Endothelial cell of umbilical vein (primary cell): ENCODE measurements around the gene VRK1. TPM values are rescaled to one million over a fixed set of nuclear protein-coding genes. Genes with fewer than 3 reads are reported as not detected.

Experiments used
- BruUV-seq: library from RNA; stranded (reverse); fragments of 400-500 nt; replicated peaks from 2 replicates; lab custom pipeline; 2021; lab: Mats Ljungman, UMichigan
- CTCF ChIA-PET: fragments of 300-600, 350-600 bp; sonication (Branson Sonifier 250); formaldehyde crosslinking; loops from one replicate; lab custom pipeline; 2021; ENCODE audit warnings: antibody characterized with exemption, inconsistent platforms; lab: Charles Lee
- POLR2A ChIA-PET: fragments of 300-600, 350-600 bp; sonication (Branson Sonifier 250); formaldehyde crosslinking; loops from one replicate; lab custom pipeline; 2021; ENCODE audit warnings: antibody characterized with exemption, inconsistent platforms; lab: Charles Lee
- DNase-seq: peaks from one replicate; pipeline ENCODE4 v3.0.0-alpha.2; 2011; ENCODE audit warnings: low read depth, low spot score
- FAIRE-seq: peaks from 2 replicates; lab custom pipeline; 2011; peaks lifted over from hg19 to GRCh38; lab: Jason Lieb, UNC
- H2AFZ ChIP-seq: 2 replicates; pipeline ENCODE4 v1.6.0; 2012; ENCODE audit warnings: low read depth, low read length, control low read depth, inconsistent platforms
- H3K27ac ChIP-seq: 2 replicates; pipeline ENCODE4 v1.5.1; 2011; ENCODE audit warnings: low read depth, mild to moderate bottlenecking, control low read depth, low read length, moderate library complexity; ENCODE audit not compliant: insufficient read depth
- H3K27me3 ChIP-seq, 2 experiments: 2 replicates each; pipeline versions ENCODE4 v1.6.0 to v1.6.1; 2011; ENCODE audit warnings: low read length in 2 of 2, mixed read lengths in 1 of 2; ENCODE audit not compliant: control insufficient read depth in 2 of 2, insufficient read depth in 2 of 2
- H3K36me3 ChIP-seq, 2 experiments: 2 replicates in 1 of 2; 3 replicates in 1 of 2; pipeline ENCODE4 v1.5.1; 2011; ENCODE audit warnings: low read length in 2 of 2, mild to moderate bottlenecking in 1 of 2, moderate library complexity in 1 of 2; ENCODE audit not compliant: control insufficient read depth in 2 of 2, insufficient read depth in 2 of 2; ENCODE audit errors: extremely low read depth in 1 of 2
- H3K4me1 ChIP-seq: 3 replicates; pipeline ENCODE4 v1.5.1; 2011; ENCODE audit warnings: mild to moderate bottlenecking, low read length; ENCODE audit not compliant: control insufficient read depth, insufficient read depth; ENCODE audit errors: extremely low read depth
- H3K4me2 ChIP-seq: 2 replicates; pipeline ENCODE4 v1.6.1; 2011; ENCODE audit warnings: low read length, control low read depth, mixed read lengths; ENCODE audit not compliant: insufficient read depth
- H3K4me3 ChIP-seq, 3 experiments: fragments of 200-600 bp in 1 of 3; sonication (generic), shearing (Covaris generic) in 1 of 3; replicated peaks in 1 of 3; 2 replicates each; pipeline ENCODE4 v1.5.1; 2011 to 2016; ENCODE audit warnings: control low read depth in 3 of 3, low read length in 3 of 3, mild to moderate bottlenecking in 2 of 3, inconsistent platforms in 1 of 3, low read depth in 1 of 3, moderate library complexity in 1 of 3; ENCODE audit not compliant: insufficient read depth in 1 of 3
- H3K79me2 ChIP-seq: 2 replicates; pipeline ENCODE4 v1.6.0; 2012; ENCODE audit warnings: low read length, inconsistent platforms; ENCODE audit not compliant: control insufficient read depth, insufficient read depth
- H3K9ac ChIP-seq: replicated peaks from 2 replicates; pipeline ENCODE3; 2011; ENCODE audit warnings: low read length, control low read depth; ENCODE audit not compliant: insufficient read depth; ENCODE audit errors: extremely low read depth
- H3K9me1 ChIP-seq: replicated peaks from 3 replicates; pipeline ENCODE4 v1.6.0; 2011; ENCODE audit warnings: mild to moderate bottlenecking, low read length; ENCODE audit not compliant: control insufficient read depth, insufficient read depth; ENCODE audit errors: extremely low read depth
- H3K9me3 ChIP-seq: replicated peaks from 2 replicates; pipeline ENCODE4 v1.5.1; 2012; ENCODE audit warnings: low read length, inconsistent platforms; ENCODE audit not compliant: control insufficient read depth, insufficient read depth
- H4K20me1 ChIP-seq: replicated peaks from 2 replicates; pipeline ENCODE3; 2011; ENCODE audit warnings: mild to moderate bottlenecking, low read length; ENCODE audit not compliant: control insufficient read depth, insufficient read depth; ENCODE audit errors: extremely low read depth
- CTCF ChIP-seq, 2 donors: IDR thresholded peaks; 1 replicate in 1 of 2; 2 replicates in 1 of 2; pipeline ENCODE4 v1.5.1; 2011; ENCODE audit warnings: low read length in 2 of 2, mild to moderate bottlenecking in 2 of 2, moderate library complexity in 2 of 2, control low read depth in 1 of 2, inconsistent platforms in 1 of 2, low read depth in 1 of 2; ENCODE audit not compliant: insufficient read depth in 1 of 2; ENCODE audit errors: extremely low read depth in 1 of 2
- EZH2 ChIP-seq: IDR thresholded peaks from 2 replicates; pipeline ENCODE4 v1.6.1; 2012; ENCODE audit warnings: borderline replicate concordance, low read depth, mild to moderate bottlenecking, moderate library complexity, low read length, inconsistent platforms; ENCODE audit not compliant: severe bottlenecking
- FOS ChIP-seq: IDR thresholded peaks from 2 replicates; pipeline ENCODE4 v1.6.1; 2011; ENCODE audit warnings: mild to moderate bottlenecking, low read length, moderate library complexity, borderline replicate concordance; ENCODE audit not compliant: insufficient read depth
- GATA2 ChIP-seq: IDR thresholded peaks from 2 replicates; pipeline ENCODE4 v1.7.0; 2011; ENCODE audit warnings: low read depth, mild to moderate bottlenecking, moderate library complexity, mixed read lengths, low read length; ENCODE audit not compliant: insufficient read length, insufficient read depth
- JUN ChIP-seq: IDR thresholded peaks from 2 replicates; pipeline ENCODE4 v1.6.1; 2011; ENCODE audit warnings: borderline replicate concordance, low read depth; ENCODE audit not compliant: insufficient read length, insufficient read depth
- MYC ChIP-seq: IDR thresholded peaks from one replicate; pipeline ENCODE4 v1.6.1; 2011; ENCODE audit warnings: mild to moderate bottlenecking, low read depth, low read length
- POLR2A ChIP-seq: IDR thresholded peaks from 2 replicates; pipeline ENCODE4 v1.6.1; 2012; ENCODE audit warnings: low read depth, mild to moderate bottlenecking, control low read depth, low read length
- POLR2AphosphoS5 ChIP-seq: IDR thresholded peaks from 2 replicates; pipeline ENCODE4 v1.6.1; 2012; ENCODE audit warnings: low read depth, mild to moderate bottlenecking, control low read depth, low read length, moderate library complexity; ENCODE audit not compliant: insufficient read depth
- dilution Hi-C: fragments of 300-500 bp; cut with MboI; formaldehyde crosslinking; loops from one replicate; pipeline ENCODE4 v1.15.0; 2019; ENCODE audit warnings: low sequenced_read_pairs; ENCODE audit not compliant: extremely low pct_ligation_motif_present
- intact Hi-C: fragments of 100-400 bp; cut with micrococcal nuclease; formaldehyde crosslinking; loops from one replicate; pipeline ENCODE4 v1.10.0; 2022
- polyA plus RNA-seq, 4 experiments: library from polyadenylated mRNA; depleted of rRNA in 3 of 4; stranded (reverse) in 3 of 4; unstranded in 1 of 4; fragments of >200 nt; gene quantifications; 2 replicates each; pipeline versions ENCODE4 v1.2.1 to v1.2.3, GENCODE V29; 2011 to 2012; ENCODE audit warnings: missing spikeins in 1 of 4
- total RNA-seq: library from RNA; stranded (reverse); gene quantifications from 2 replicates; pipeline ENCODE4 v1.2.3, GENCODE V29; 2021
- TF ChIP-seq, protein P1 (sequence below): IDR thresholded peaks from 2 replicates; pipeline ENCODE4 v1.6.1; 2011; ENCODE audit not compliant: insufficient read depth, insufficient read length

Gene VRK1
- total and polyA plus RNA-seq, 2 donors (not counting 3 experiments of a cell fraction or from before 2014, with no cell fraction given): 7.1 to 31.7 TPM

- dilution Hi-C loops: no loop called here
- ChIA-PET CTCF (no interaction called here), POLR2A (no interaction called here)
- Histone ChIP-seq H3K9me3 (no peaks in the 10 kb centered on the region), H3K9me1 (no peaks in the 10 kb centered on the region), H4K20me1 (no peaks in the 10 kb centered on the region), H3K79me2 (peaks cover 89% of the 10 kb centered on the region), H3K9ac (no peak overlapping the region), H3K36me3 (no peaks in the 10 kb centered on the region), H3K4me3 (no peak overlapping the region), H3K27me3 (no peaks in the 10 kb centered on the region), H3K4me1 (no peaks in the 10 kb centered on the region), H3K27ac (no peak overlapping the region), H2AFZ (no peak overlapping the region), H3K4me2 (no peak overlapping the region)
- DNase-seq (no peak), FAIRE-seq (no peak)
- TF ChIP-seq MYC (no peak), GATA2 (no peak), FOS (no peak), EZH2 (no peak), CTCF (IDR thresholded peaks at IDR 0.05; ENCODE audit: extremely low read depth in 1 of 2, insufficient read depth in 1 of 2, low read depth in 1 of 2, low read length in 2 of 2) (no peak), JUN (no peak), POLR2AphosphoS5 (no peak), POLR2A (no peak)
- TF ChIP-seq, protein P1, sequence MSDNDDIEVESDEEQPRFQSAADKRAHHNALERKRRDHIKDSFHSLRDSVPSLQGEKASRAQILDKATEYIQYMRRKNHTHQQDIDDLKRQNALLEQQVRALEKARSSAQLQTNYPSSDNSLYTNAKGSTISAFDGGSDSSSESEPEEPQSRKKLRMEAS: no peak
- BruUV-seq: no TSS peak
- intact Hi-C loops: no loop called here
These were observed 19.1 kb downstream of the VRK1 start for GRCh38 chr14:96816281-96816680.
